ENCODE data around the gene SNTB2. TPM values are rescaled to one million over a fixed set of nuclear protein-coding genes. Genes with fewer than 3 reads are reported as not detected.

The SNTB2 gene
- total and polyA plus RNA-seq, 2 of the 8 experiments (the other 6 are each of a cell fraction or from before 2014, with no cell fraction given) = 6.0 to 16.1 TPM

GRCh38 chr16:69160192-69160591 is 26.8 kb upstream of the SNTB2 start:
- H3K56ac ChIP-seq (replicated peaks; ENCODE audit: insufficient read length, low read depth, low read length) = no peak overlapping the region
- FAIRE-seq (no peak), DNase-seq (ENCODE audit: low read depth in 1 of 2, low spot score in 2 of 2) (no peak)
- no peak overlapping the region for H3K9ac ChIP-seq (replicated peaks in 1 of 4; ENCODE audit: extremely low read depth in 1 of 4, low read depth in 3 of 4, low read length in 3 of 4)
- H2AK5ac ChIP-seq (ENCODE audit: low read depth, low read length) = no peak overlapping the region
- no peak overlapping the region for H4K91ac ChIP-seq (replicated peaks; ENCODE audit: insufficient read length, low read length)
- H3K9me3 ChIP-seq (ENCODE audit: insufficient read depth in 2 of 2, low read depth in 1 of 2, low read length in 1 of 2) = no peaks in the 10 kb centered on the region
- peaks cover 23 to 76% (median 60%) of the 10 kb centered on the region in 4 experiments for H3K36me3 ChIP-seq (ENCODE audit: control insufficient read depth in 2 of 4, insufficient read depth in 4 of 4, low read length in 3 of 4)
- H4K5ac ChIP-seq (ENCODE audit: insufficient read length, low read depth, low read length) = no peak overlapping the region
- CTCF ChIA-PET (ENCODE audit: partially characterized antibody) = interaction anchor here (1.2 to 1.9 kb wide), 3 partner anchors 9 to 125 kb away, joined by 3 to 20 read pairs (median 4); no protein-coding TSS in a partner anchor
- no peaks in the 10 kb centered on the region for H3K4me1 ChIP-seq (replicated peaks in 1 of 4; ENCODE audit: control insufficient read depth in 3 of 4, insufficient read depth in 4 of 4, low read length in 3 of 4)
- H3K23me2 ChIP-seq (ENCODE audit: low read depth, low read length) = no peaks in the 10 kb centered on the region
- H2BK5ac ChIP-seq (ENCODE audit: low read depth, low read length) = no peak overlapping the region
- no peak overlapping the region for H3K4ac ChIP-seq (replicated peaks; ENCODE audit: insufficient read length, low read depth, low read length)
- no peak overlapping the region for H3K18ac ChIP-seq (ENCODE audit: extremely low read depth, low read length)
- H3K79me1 ChIP-seq (ENCODE audit: low read depth, low read length) = no peaks in the 10 kb centered on the region
- POLR2A ChIA-PET (ENCODE audit: partially characterized antibody) = interaction anchor here (0.6 kb wide), 1 partner anchor 142 kb away, joined by 3 read pairs; no protein-coding TSS in a partner anchor
- H3K27ac ChIP-seq (ENCODE audit: low read depth, low read length) = no peak overlapping the region
- no peak overlapping the region for H2BK12ac ChIP-seq (ENCODE audit: low read depth, low read length)
- no peak overlapping the region for H3K4me2 ChIP-seq (ENCODE audit: insufficient read depth in 1 of 2, low read depth in 2 of 2, low read length in 2 of 2)
- no peak overlapping the region for H3K4me3 ChIP-seq (ENCODE audit: extremely low read depth in 1 of 4, insufficient read depth in 2 of 4, low read depth in 3 of 4, low read length in 4 of 4)
- no peak overlapping the region for H2BK120ac ChIP-seq (replicated peaks; ENCODE audit: low read depth, low read length)
- H2BK15ac ChIP-seq (ENCODE audit: low read length) = no peak overlapping the region
- 100% methylated on average over 1 of the region's 1 CpG; no CpG with 5 or more reads in 1 of the 2 experiments for WGBS, 2 experiments (ENCODE audit: extremely low coverage in 1 of 2, insufficient coverage in 1 of 2, insufficient read length in 1 of 2, insufficient replicate concordance in 2 of 2, low coverage in 1 of 2, low lambda C conversion rate in 2 of 2, missing lambda C conversion rate in 1 of 2)
- H2AFZ ChIP-seq (ENCODE audit: low read length) = no peak overlapping the region
- H4K8ac ChIP-seq (ENCODE audit: extremely low read depth, insufficient read depth, low read length) = no peak overlapping the region
- no peaks in the 10 kb centered on the region for H3K27me3 ChIP-seq (replicated peaks in 1 of 4; ENCODE audit: control insufficient read depth in 3 of 4, extremely low read depth in 1 of 4, insufficient read depth in 3 of 4, low read length in 3 of 4)
- no peak overlapping the region for H3K23ac ChIP-seq (ENCODE audit: insufficient read length)
- H3K79me2 ChIP-seq (ENCODE audit: control insufficient read depth in 1 of 2, insufficient read depth in 2 of 2, low read length in 2 of 2) = no peaks in the 10 kb centered on the region
- peaks cover 0 to 2% of the 10 kb centered on the region in 2 experiments for H4K20me1 ChIP-seq (replicated peaks in 1 of 2; ENCODE audit: control insufficient read depth in 1 of 2, insufficient read depth in 2 of 2, low read length in 2 of 2)
- no peak overlapping the region for H3K14ac ChIP-seq (ENCODE audit: insufficient read length)
- no peak overlapping the region for H2BK20ac ChIP-seq (ENCODE audit: low read length)
- TF ChIP-seq RAD21 (IDR thresholded peaks at IDR 0.05 in 1 of 2, conservative IDR thresholded peaks at IDR 0.05 in 1 of 2; ENCODE audit: low read depth in 2 of 2, low read length in 2 of 2) = no peak
- no peak for TF ChIP-seq NANOG (IDR thresholded peaks at IDR 0.05; ENCODE audit: insufficient read depth, low read depth, low read length, poor library complexity, severe bottlenecking)
- no peak for TF ChIP-seq EGR1 (IDR thresholded peaks at IDR 0.05; ENCODE audit: borderline replicate concordance, low read depth, low read length)
- TF ChIP-seq TCF12 (IDR thresholded peaks at IDR 0.05; ENCODE audit: low read depth, low read length) = no peak
- TF ChIP-seq TAF7 (optimal IDR thresholded peaks at IDR 0.05; ENCODE audit: borderline replicate concordance, low read depth, low read length) = no peak
- no peak for TF ChIP-seq USF2 (IDR thresholded peaks at IDR 0.05; ENCODE audit: low read length)
- TF ChIP-seq BRCA1 (IDR thresholded peaks at IDR 0.05; ENCODE audit: low read depth, low read length) = no peak
- no peak for TF ChIP-seq EZH2 (IDR thresholded peaks at IDR 0.05; ENCODE audit: low read depth, low read length, severe bottlenecking)
- TF ChIP-seq BACH1 (IDR thresholded peaks at IDR 0.05; ENCODE audit: low read length) = no peak
- no peak for TF ChIP-seq SP4 (IDR thresholded peaks at IDR 0.05; ENCODE audit: low read length)
- TF ChIP-seq HDAC2 (IDR thresholded peaks at IDR 0.05; ENCODE audit: borderline replicate concordance in 1 of 2, low read depth in 2 of 2, low read length in 2 of 2) = no peak
- TF ChIP-seq POLR2A (IDR thresholded peaks at IDR 0.05; ENCODE audit: control extremely low read depth in 1 of 2, low read depth in 2 of 2, low read length in 2 of 2) = no peak
- no peak for TF ChIP-seq SRF (IDR thresholded peaks at IDR 0.05; ENCODE audit: low read depth, low read length)
